Measurements from ENCODE around the gene CLDN14.

The CLDN14 gene

GRCh38 chr21:36466061-36466511, 13.8 kb downstream of the CLDN14 start:
- no peak for DNase-seq

DNA sequence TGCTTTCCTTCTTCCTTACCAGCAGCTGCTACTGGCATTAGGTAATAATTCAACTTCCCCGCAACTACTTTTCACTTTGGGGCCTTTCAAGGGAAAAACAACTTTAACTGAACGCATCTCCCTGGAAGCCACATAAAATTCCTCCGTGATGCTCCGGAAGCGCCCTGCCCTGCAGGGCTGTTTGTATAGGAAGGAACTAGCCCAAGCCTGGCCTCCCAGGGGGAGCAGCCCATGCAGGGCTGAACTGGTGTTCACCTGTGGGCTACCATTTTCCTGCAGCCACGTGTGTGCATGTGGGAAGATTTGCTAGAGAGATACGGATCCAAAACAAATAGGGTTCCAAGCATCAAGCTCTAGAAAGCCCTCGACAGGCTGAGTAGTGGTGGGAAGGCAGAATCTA, 14.4 kb downstream of the CLDN14 start:
- DNase-seq = no peak

DNA sequence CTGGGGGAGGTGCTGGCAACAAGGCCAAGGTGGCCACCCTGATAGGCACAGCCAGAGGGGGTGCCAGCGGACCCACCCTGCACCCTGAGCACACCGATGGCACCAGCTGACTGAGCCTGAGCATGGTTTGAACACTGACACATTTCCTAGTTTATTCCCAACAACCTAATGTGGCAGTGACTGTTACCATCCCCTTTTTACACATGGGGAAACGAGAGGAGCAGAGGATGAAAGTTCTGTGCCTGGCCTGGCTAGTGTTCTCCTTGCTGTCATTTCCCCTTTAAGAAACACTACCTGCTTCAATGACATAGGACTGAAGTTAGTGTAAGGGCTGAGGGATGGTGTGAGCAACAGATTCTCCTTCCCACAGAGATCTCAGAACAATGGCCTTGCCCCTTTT, 15.3 kb downstream of the CLDN14 start:
- DNase-seq = no peak

DNA sequence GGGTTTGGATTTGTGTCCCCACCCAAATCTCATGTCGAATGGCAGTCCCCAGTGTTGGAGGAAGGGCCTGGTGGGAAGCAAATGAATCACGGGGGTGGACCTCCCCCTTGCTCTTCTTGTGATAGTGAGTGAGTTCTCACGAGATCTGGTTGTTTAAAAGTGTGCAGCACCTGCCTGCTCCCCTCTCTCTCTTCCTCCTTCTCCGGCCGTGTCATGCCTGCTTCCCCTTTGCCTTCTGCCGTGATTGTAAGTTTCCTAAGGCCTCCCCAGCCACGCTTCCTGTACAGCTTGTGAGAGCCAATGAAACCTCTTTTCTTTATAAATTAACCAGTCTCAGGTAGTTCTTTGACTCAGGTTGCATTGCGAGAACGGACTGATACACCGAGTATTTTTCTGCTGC, 15.9 kb downstream of the CLDN14 start:
- no peak for DNase-seq

DNA sequence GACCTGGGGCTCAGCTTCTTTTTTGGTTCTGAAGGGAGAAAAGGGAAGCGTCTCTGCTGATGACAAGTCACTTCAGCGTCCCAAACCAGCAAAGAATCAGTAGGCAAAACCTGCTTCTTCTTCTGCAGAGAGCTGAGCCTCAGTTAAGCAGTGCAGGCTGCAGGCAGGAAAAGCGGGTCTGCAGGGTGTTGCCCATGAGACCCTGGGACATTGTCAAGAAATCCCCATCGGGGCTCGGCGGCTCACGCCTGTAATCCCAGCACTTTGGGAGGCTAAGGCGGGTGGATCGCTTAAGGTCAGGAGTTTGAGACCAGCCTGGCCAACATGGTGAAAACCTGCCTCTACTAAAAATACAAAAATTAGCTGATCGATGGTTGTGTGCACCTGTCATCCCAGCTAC, 16.7 kb downstream of the CLDN14 start:
- DNase-seq = no peak

- DNase-seq = peak; percentile 69
Observed at GRCh38 chr21:36461918-36462486, 17.9 kb downstream of the CLDN14 start.

- no peak for DNase-seq
Observed at GRCh38 chr21:36461277-36461917, 18.5 kb downstream of the CLDN14 start.

DNA sequence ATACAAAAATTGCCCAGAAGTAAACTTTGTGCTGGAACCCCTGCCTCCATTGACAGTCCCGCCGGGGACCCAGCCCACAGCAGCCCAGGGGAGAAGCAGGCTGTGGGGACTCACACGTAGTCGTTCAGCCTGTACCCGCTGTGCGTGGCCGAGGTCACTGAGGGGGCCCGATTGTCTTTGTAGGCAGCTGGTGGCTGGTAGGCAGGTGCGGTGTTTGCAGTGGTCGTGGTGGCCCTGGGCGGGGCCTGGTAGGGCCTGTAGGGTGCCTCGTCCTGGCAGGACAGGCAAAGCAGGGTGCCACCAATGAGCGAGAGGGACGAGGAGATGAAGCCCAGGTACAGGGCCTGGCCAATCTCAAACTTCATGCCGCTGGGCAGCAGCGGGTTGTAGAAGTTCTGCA, 19.1 kb downstream of the CLDN14 start:
- no peak for DNase-seq

DNA sequence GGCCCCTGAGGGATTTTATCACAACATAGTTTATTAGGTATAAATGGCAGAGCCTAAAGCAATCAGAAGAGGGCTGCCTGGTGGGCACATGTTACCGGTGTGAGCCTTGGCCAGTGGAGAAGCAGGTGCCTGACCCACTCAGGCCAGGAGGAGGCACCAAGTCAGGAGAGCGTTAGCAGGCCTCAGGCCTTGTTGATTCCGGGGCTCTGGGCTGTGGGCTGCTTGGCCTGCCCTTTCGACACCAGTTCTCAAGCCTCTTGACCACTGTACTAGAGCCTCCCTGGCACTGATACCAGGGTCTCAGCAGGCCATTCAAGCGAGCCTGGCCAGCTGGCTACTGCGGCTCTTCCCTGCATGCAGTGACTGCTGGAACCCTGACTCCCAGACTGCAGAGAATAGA, 20.8 kb downstream of the CLDN14 start:
- DNase-seq = no peak

DNA sequence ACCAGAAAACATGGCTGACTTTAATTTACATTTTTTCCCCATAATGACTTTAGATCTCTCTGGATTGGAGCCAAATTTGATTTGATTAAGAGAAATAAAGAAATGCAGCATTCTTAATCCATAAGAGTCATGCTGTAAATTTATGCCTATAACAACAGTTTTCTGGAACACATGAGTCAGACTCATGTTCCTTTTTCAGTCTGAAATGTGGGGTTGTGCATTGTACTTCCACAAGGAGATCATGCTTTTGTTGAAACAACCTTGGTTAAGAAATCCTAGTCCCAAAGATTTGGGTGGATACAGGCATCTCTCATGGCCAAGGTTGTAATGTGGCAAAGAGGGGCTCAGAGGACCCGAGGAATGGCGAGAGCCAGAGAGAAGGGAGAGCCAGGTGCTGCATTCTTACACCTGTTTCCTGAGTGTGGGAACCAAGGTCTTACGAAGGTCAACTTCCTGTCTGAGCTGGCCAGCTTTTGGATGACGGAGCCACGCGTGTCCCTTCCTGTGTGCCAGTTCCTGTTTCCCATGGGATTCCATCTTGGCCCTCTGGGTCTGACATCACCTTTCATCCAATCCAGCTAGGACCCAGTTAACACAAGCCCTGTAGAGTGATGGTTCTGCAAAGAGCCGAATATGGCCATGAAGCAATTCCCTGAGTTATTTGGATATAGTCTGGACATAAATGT, 23.1 kb downstream of the CLDN14 start:
- no peak for DNase-seq

GRCh38 chr21:36454706-36455105, 25.2 kb downstream of the CLDN14 start:
- DNase-seq = no peak

DNA sequence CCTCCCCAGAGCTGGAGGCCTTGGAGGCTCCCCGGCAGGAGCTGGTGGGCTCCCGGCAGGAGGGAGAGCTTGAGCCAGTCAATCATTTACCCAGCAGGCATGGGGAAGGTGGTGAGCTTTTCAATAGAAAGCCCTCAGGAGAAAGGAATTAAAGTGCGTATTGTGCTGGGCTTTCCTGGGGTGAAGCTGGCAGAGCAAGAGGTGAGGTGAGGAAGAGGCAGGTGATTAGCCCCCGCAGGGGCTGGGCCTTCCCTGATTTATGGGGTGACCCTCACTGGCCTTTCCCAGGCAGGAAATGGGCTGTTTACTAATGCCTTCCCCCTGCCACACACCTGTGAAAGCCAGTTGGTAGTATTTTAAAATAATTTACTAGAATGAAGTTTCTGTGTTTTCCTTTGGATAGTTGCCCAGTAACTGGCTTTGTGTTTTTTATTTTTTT, 25.8 kb downstream of the CLDN14 start:
- no peak for DNase-seq

DNA sequence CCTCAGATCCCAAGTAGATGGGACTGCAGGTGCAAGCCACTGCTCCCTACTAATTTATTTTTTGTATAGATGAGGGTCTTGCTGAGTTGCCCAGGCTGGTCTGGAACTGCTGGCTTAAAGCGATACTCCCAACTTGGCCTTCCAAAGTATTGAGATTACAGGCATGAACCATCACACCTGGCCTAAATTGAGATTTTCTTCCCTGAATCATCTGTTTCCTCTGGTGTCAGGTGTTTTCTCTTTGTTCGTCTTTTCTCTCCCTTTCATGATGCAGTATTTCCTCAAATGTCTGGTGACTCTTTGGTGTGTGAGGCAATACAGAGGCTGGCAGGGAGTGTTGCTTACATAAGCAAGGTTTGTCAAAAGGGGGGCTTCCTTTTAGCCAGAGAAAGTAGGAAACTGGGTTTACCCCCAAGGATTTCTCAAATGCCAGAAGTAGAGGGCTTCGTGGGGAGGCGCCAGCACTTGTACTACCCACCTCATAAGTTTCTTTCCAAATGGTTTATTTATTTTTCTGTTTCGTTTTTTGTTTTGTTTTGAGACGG, 27.6 kb downstream of the CLDN14 start:
- no peak for DNase-seq

DNA sequence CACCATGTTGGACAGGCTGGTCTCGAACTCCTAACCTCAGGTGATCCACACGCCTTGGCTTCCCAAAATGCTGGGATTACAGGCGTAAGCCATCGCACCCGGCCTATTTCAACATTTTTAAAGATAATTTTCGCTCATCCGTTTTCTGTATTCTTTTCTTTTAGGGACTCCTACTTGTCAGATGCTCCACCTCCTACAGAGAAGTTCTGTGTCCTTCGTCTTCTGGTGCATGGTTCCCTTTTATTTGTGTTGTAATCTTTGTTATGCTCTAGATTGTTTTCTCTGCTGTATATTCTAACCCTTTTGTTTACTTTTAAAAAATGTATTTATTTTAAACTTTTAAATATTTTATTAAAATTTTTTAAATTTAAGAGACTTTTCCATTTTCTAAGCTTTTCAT, 28.4 kb downstream of the CLDN14 start:
- no peak for DNase-seq

DNA sequence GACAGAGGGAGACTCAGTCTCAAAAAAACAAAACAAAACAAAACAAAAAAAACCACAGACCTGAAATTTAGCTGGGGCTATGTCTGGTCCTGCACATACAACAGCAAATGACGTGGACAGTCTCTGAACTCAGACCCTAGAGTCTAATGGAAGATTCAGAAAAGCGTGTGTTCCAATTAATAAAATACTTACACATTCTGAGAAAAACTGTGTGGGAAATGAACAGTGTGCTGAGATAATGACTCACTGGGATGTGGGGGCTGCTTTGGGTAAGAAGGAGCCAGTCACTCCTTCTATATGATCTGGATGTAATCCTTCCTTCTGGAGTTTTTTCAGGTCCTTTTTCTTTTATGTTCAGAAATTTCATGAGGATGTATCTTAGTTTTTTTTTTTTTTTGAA, 29.4 kb downstream of the CLDN14 start:
- no peak for DNase-seq

- no peak for DNase-seq
Observed at GRCh38 chr21:36446301-36446700, 33.6 kb downstream of the CLDN14 start.

DNA sequence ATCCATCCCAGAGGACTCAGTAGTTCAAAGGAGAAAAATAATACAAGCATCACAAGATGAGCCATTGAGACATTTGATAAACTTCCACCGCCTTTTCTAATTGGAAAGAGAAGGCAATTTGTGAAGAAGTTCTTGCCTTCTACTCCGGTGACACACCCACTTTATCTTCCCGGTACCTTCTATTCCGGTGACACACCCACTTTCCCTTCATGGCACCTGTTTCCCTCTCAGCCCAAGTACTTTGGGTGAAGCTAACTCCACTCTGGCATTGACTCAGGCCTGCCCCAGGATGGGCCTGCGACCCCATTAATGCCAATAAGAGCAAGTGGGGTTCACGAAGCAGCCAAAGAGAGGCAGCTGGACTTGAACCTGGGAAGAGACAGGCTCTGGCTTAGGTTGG, 38.2 kb downstream of the CLDN14 start:
- no peak for DNase-seq

DNA sequence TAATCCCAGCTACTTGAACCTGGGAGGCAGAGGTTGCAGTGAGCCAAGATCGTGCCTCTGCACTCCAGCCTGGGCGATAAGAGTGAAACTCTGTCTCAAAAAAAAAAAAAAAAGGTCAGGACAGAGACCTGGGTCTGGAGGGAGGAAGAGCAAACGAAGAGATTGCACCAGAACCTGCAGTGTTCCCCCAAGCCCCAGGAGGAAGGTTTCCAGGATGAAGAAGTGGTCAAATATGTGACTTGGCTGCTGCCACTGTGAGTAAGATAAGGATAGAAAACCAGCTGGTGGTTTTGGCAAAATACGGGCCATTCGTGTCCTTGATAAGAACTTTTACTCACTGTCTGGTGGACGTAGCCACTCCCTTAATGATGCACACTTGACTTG, 42.2 kb downstream of the CLDN14 start:
- DNase-seq = no peak

DNA sequence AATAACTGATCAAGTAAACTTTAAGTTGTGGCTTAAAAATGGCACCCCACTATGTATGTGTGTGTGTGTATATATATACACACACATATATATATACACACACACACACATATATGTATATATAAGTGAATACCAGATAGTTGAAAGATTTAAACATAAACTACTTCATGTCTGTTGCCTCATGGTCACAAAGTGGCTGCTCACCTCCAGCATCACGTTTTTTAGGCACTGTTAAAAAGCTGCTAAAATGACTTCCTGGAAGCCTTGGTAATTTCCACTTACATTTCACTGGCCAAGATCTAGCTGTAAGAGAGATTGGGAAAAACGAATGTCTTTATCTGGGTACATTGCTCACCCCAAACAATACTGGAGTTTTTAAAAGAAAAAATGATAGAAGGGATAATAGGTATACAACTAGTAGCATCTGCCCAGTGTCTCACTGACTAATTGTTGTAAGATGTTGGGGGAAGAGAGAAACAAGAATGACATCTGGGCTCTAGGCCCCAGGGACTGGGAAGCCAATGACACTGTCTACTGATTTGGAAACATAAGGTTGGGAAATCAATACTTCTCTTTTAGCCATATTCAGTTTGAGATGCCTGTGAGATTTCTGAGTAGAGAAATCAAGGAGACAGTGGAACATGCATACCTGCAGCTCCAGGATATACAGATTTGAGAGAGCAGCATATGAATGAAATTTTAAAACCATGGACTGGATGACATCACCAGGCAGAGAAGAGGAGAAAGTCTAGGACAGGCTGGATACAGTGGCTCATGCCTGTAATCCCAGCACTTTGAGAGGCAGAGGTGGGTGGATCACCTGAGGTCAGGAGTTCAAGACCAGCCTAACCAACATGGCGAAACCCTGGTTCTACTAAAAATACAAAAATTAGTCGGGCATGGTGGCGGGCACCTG, 42.8 kb downstream of the CLDN14 start:
- no peak for DNase-seq

GRCh38 chr21:36434144-36434543, 45.8 kb downstream of the CLDN14 start:
- no peak for DNase-seq

DNA sequence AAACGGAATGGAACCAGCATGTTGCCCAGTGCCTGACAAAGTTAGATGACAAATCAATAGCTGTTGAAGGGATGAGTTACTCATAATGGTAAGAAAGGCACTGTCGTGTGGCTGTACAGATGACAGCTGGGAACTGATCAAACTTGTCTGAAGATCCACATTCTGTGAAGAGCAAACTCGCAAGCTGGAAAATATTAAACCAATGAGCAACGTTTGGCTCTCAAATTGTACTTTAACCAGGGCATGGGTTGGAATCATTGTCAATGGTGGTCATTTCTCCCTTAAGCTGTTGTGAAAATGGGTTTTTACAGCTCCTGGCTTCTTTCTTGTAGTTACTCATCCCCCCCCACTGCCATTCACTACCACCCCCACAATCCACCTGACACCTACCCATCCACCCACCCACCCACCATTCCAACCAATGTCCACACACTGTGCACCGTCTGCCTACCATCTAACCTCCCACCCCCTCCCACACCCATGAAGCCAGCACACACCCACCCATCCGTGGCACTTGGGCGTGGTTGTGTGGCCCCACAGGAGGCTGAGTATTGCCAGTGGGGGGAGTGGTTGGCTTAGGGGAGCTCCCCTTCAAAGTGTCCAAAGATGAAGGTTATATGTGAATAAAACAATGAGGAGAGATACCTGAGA, 46.7 kb downstream of the CLDN14 start:
- DNase-seq = no peak

DNA sequence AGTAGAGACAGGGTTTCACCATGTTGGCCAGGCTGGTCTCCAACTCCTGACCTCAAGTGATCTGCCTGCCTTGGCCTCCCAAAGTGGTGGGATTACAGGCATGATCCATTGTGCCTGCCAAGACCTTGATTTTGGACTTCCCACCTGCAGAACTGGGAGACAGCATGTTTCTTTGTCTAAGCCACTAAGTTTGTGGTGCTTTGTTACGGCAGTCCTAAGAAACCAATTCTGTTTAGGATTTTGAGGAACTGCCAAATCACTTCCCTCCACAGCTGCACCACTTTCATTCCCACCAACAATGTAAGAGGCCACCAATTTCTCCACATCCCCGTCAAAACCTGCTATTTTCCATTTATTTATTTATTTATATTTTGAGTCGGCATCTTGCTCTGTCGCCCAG, 48.7 kb downstream of the CLDN14 start:
- no peak for DNase-seq

DNA sequence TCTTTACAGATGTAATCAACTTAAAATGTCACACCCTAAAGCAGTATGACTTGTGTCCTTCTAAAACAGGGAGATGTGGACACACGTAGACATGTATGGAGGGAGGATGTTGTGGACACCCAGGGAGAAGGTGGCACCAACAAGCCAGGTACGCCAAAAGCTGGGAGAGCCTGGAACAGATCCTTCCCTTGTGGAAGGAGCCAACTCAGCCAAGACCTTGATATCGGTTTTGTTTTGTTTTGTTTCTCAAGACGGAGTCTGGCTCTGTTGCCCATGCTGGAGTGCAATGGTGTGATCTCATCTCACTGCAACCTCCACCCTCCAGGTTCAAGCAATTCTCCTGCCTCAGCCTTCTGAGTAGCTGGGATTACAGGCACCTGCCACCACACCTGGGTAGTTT, 49.1 kb downstream of the CLDN14 start:
- no peak for DNase-seq
